ENCODE results near the gene ZFAND2B. TPM values are rescaled to one million over a fixed set of nuclear protein-coding genes. Genes with fewer than 3 reads are reported as not detected.

ZFAND2B gene
- total and polyA plus RNA-seq, 2 experiments from 2014 or later, result 58.1 to 65.4 TPM

GRCh38 chr2:219246559-219246958 lies 40.0 kb downstream of the ZFAND2B start:
- H3K4me2 ChIP-seq, result peak overlapping the region; percentile 89
- no peak overlapping the region for H2AFZ ChIP-seq
- peak overlapping the region; percentile 35 for H3K27ac ChIP-seq
- no peaks in the 10 kb centered on the region for H3K36me3 ChIP-seq (replicated peaks; ENCODE audit: insufficient read depth, low read depth)
- no peaks in the 10 kb centered on the region for H3K9me3 ChIP-seq (ENCODE audit: low read depth)
- H3K4me3 ChIP-seq, result no peak overlapping the region
- H3K79me2 ChIP-seq, result peaks cover 22% of the 10 kb centered on the region
- no peaks in the 10 kb centered on the region for H3K9me2 ChIP-seq (replicated peaks; ENCODE audit: insufficient read depth)
- no peaks in the 10 kb centered on the region for H3K27me3 ChIP-seq
- no peak for TF ChIP-seq EZH2 (IDR thresholded peaks at IDR 0.05; ENCODE audit: borderline replicate concordance)
- TF ChIP-seq CTCF (IDR thresholded peaks at IDR 0.05; ENCODE audit: poor library complexity), result no peak
- TF ChIP-seq EZH2phosphoT487 (IDR thresholded peaks at IDR 0.05; ENCODE audit: low read depth, severe bottlenecking, unreplicated experiment), result no peak
- DNase-seq (ENCODE audit: low spot score), result no peak
- H3K4me1 ChIP-seq (ENCODE audit: insufficient read depth), result peaks cover 39% of the 10 kb centered on the region
- no peaks in the 10 kb centered on the region for H4K20me1 ChIP-seq (ENCODE audit: insufficient read depth, poor library complexity, severe bottlenecking)
- WGBS (ENCODE audit: low lambda C conversion rate, missing lambda C conversion rate), result 99% methylated on average over 10 of the region's 10 CpGs

GRCh38 chr2:219247678-219248642 lies 41.4 kb downstream of the ZFAND2B start:
- H4K20me1 ChIP-seq (ENCODE audit: insufficient read depth, poor library complexity, severe bottlenecking), result no peaks in the 10 kb centered on the region
- H2AFZ ChIP-seq, result no peak overlapping the region
- no peak overlapping the region for H3K4me3 ChIP-seq
- peak overlapping the region; percentile 97 for H3K27ac ChIP-seq
- no peaks in the 10 kb centered on the region for H3K9me2 ChIP-seq (replicated peaks; ENCODE audit: insufficient read depth)
- H3K36me3 ChIP-seq (replicated peaks; ENCODE audit: insufficient read depth, low read depth), result no peaks in the 10 kb centered on the region
- WGBS (ENCODE audit: low lambda C conversion rate, missing lambda C conversion rate), result 93% methylated on average over 17 of the region's 17 CpGs
- H3K27me3 ChIP-seq, result peaks cover 10% of the 10 kb centered on the region
- H3K4me1 ChIP-seq (ENCODE audit: insufficient read depth), result peaks cover 44% of the 10 kb centered on the region
- no peak for TF ChIP-seq EZH2phosphoT487 (IDR thresholded peaks at IDR 0.05; ENCODE audit: low read depth, severe bottlenecking, unreplicated experiment)
- TF ChIP-seq CTCF (IDR thresholded peaks at IDR 0.05; ENCODE audit: poor library complexity), result no peak
- TF ChIP-seq EZH2 (IDR thresholded peaks at IDR 0.05; ENCODE audit: borderline replicate concordance), result no peak
- peaks cover 22% of the 10 kb centered on the region for H3K79me2 ChIP-seq
- no peak for DNase-seq (ENCODE audit: low spot score)
- peak overlapping the region; percentile 62 for H3K4me2 ChIP-seq
- H3K9me3 ChIP-seq (ENCODE audit: low read depth), result no peaks in the 10 kb centered on the region

- Histone ChIP-seq H3K4me1 (ENCODE audit: insufficient read depth) (peaks cover 51% of the 10 kb centered on the region), H3K79me2 (peaks cover 22% of the 10 kb centered on the region), H3K27me3 (peaks cover 17% of the 10 kb centered on the region), H3K36me3 (replicated peaks; ENCODE audit: insufficient read depth, low read depth) (no peaks in the 10 kb centered on the region), H3K9me3 (ENCODE audit: low read depth) (no peaks in the 10 kb centered on the region), H3K27ac (peak overlapping the region; percentile 97), H3K4me3 (no peak overlapping the region), H3K9me2 (replicated peaks; ENCODE audit: insufficient read depth) (no peaks in the 10 kb centered on the region), H3K4me2 (peak overlapping the region; percentile 62), H4K20me1 (ENCODE audit: insufficient read depth, poor library complexity, severe bottlenecking) (no peaks in the 10 kb centered on the region), H2AFZ (no peak overlapping the region)
- 78% methylated on average over 2 of the region's 2 CpGs for WGBS (ENCODE audit: low lambda C conversion rate, missing lambda C conversion rate)
- no peak for TF ChIP-seq CTCF (IDR thresholded peaks at IDR 0.05; ENCODE audit: poor library complexity)
- TF ChIP-seq EZH2 (IDR thresholded peaks at IDR 0.05; ENCODE audit: borderline replicate concordance), result no peak
- DNase-seq (ENCODE audit: low spot score), result no peak
Measured at GRCh38 chr2:219248845-219249202, 42.2 kb downstream of the ZFAND2B start.

All from hepatocyte (in vitro differentiated cells).